Heart left ventricle (tissue), 16 donors: ENCODE measurements around the gene B4GALNT3. TPM values are rescaled to one million over a fixed set of nuclear protein-coding genes. Genes with fewer than 3 reads are reported as not detected.

Experiments used
- ATAC-seq, 4 donors: fragments of 200-7000 bp; cut with Tn5 transposase; one replicate each; pipeline ENCODE4 v1.9.1; 2020 to 2022; ENCODE audit warnings: moderate library complexity in 4 of 4, mild to moderate bottlenecking in 3 of 4, moderate number of reproducible peaks in 1 of 4
- DNase-seq, 5 donors: peaks; one replicate each; pipeline ENCODE4 v3.0.0-alpha.2; 2020
- H3K27ac ChIP-seq, 12 donors: fragments of 200-600 bp; sonication (generic) in 4 of 12; one replicate each; pipeline versions ENCODE4 v1.5.0 to v1.8.0; 2016 to 2022; ENCODE audit warnings: mild to moderate bottlenecking in 2 of 12
- H3K27me3 ChIP-seq, 9 donors: fragments of 200-600 bp; sonication (generic) in 2 of 9; one replicate each; pipeline versions ENCODE4 v1.5.1 to v1.8.0; 2016 to 2022; ENCODE audit warnings: mild to moderate bottlenecking in 3 of 9
- H3K36me3 ChIP-seq, 9 donors: fragments of 200-600 bp; sonication (generic) in 2 of 9; one replicate each; pipeline versions ENCODE4 v1.5.0 to v1.8.0; 2018 to 2022; ENCODE audit warnings: mild to moderate bottlenecking in 2 of 9
- H3K4me1 ChIP-seq, 12 donors: fragments of 200-600 bp; sonication (generic) in 4 of 12; one replicate each; pipeline versions ENCODE4 v1.5.0 to v1.8.0; 2016 to 2022; ENCODE audit warnings: mild to moderate bottlenecking in 3 of 12
- H3K4me3 ChIP-seq, 12 donors: fragments of 200-600 bp; sonication (generic) in 4 of 12; one replicate each; pipeline versions ENCODE4 v1.5.0 to v1.8.0; 2017 to 2022; ENCODE audit warnings: mild to moderate bottlenecking in 9 of 12, moderate library complexity in 4 of 12
- H3K9me3 ChIP-seq, 12 donors: fragments of 200-600 bp; sonication (generic) in 4 of 12; one replicate each; pipeline versions ENCODE4 v1.5.0 to v1.8.0; 2016 to 2022; ENCODE audit warnings: mild to moderate bottlenecking in 1 of 12
- POLR2A ChIP-seq, 2 donors: fragments of 450-650 bp; IDR thresholded peaks; one replicate each; pipeline ENCODE4 v1.6.1; 2017; ENCODE audit warnings: antibody characterized with exemption in 2 of 2, mild to moderate bottlenecking in 2 of 2, moderate library complexity in 2 of 2
- WGBS, 4 donors: extraction: QIAGEN DNeasy Blood & Tissue Kit in 2 of 4; methylation state at CpG; one replicate each; pipeline versions ENCODE4 v1.1.5 to v1.1.7; 2013 to 2018; 5-methylcytosine and 5-hydroxymethylcytosine counted together
- intact Hi-C, 10 donors: fragments of 100-400 bp; cut with DNase I; formaldehyde crosslinking; loops; one replicate each; pipeline versions ENCODE4 v1.11.1 to v1.14.2; 2022
- polyA plus RNA-seq, 2 donors: library from polyadenylated mRNA; stranded (reverse); fragments of 200-250 nt; gene quantifications; one replicate each; pipeline ENCODE4 v1.2.3, GENCODE V29; 2013
- total RNA-seq, 9 donors: library from RNA; depleted of rRNA in 2 of 9; stranded (reverse); fragments of >200 nt in 2 of 9; fragmentation: NEBNext Ultra II Directional in 3 of 9; extraction: Animal tissue kit (Norgen Biotek cat#: 25700) in 3 of 9; gene quantifications; one replicate each; pipeline versions ENCODE4 v1.1.0 to v1.2.4, GENCODE V29; 2016 to 2023
- TF ChIP-seq, protein P1 (sequence below), 12 donors: fragments of 200-600 bp; sonication (generic) in 4 of 12; IDR thresholded peaks; one replicate each; pipeline versions ENCODE4 v1.5.0 to v1.8.0; 2018 to 2022; ENCODE audit warnings: antibody characterized with exemption in 12 of 12, mild to moderate bottlenecking in 5 of 12
- donor health status: ischemic (EF 13 %, LVEDD 7.1; RV severe dilation, severe dysfunction).
- donor health status: healthy with polysubstance abuse.
- donor health status: DM: no; HTN: yes; CAD: no.
- donor health status: DM: no; HTN: no; CAD: no.
- donor health status: ischemic (EF 25% LVEDD 6.9; RV normal size, moderate dysfunction).
- donor health status: ischemic (EF 25% LVEDD 5.7; RV mildly dilated, moderate dysfunction).
- donor health status: healthy.
- donor health status: DM: yes; HTN: yes; CAD: no.
- donor health status: ischemic (EF 35%, LVEDD 5.7; RV mildly dilated, moderate dysfunction).
- donor health status: nonischemic (EF 11% LVEDD 7.7; RV severe dilation, severe dysfunction).
- donor health status: DM: yes; HTN: yes; CAD: no.
- donor health status: PGD.
- donor health status: ischemic (EF 29% LVEDD 5.4; RV normal size, mild dysfunction).
- donor health status: nonischemic (EF 23%, LVEDD 6.1; RV moderate dilation, normal function).

The B4GALNT3 gene
- total and polyA plus RNA-seq, 11 donors: 19.3 to 59.4 (median 34.1) TPM

GRCh38 chr12:579420-580110 is 119.8 kb downstream of the B4GALNT3 start:
- Histone ChIP-seq H3K9me3 (peaks cover 0 to 1% (median 0%) of the 10 kb centered on the region in 12 donors), H3K4me1 (peaks cover 10 to 64% (median 33%) of the 10 kb centered on the region in 12 donors), H3K36me3 (no peaks in the 10 kb centered on the region), H3K27me3 (no peaks in the 10 kb centered on the region), H3K27ac (peak overlapping the region in 9 of 12 donors; percentile 11 to 67 (median 31)), H3K4me3 (no peak overlapping the region)
- TF ChIP-seq, protein P1, sequence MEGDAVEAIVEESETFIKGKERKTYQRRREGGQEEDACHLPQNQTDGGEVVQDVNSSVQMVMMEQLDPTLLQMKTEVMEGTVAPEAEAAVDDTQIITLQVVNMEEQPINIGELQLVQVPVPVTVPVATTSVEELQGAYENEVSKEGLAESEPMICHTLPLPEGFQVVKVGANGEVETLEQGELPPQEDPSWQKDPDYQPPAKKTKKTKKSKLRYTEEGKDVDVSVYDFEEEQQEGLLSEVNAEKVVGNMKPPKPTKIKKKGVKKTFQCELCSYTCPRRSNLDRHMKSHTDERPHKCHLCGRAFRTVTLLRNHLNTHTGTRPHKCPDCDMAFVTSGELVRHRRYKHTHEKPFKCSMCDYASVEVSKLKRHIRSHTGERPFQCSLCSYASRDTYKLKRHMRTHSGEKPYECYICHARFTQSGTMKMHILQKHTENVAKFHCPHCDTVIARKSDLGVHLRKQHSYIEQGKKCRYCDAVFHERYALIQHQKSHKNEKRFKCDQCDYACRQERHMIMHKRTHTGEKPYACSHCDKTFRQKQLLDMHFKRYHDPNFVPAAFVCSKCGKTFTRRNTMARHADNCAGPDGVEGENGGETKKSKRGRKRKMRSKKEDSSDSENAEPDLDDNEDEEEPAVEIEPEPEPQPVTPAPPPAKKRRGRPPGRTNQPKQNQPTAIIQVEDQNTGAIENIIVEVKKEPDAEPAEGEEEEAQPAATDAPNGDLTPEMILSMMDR (IDR thresholded peaks at IDR 0.05): no peak
- TF ChIP-seq POLR2A (IDR thresholded peaks at IDR 0.05): no peak
- 59 to 67% (median 63%) methylated on average over 9 of the region's 9 CpGs for WGBS, 4 donors
- intact Hi-C loops: loop anchor here in 9 of 10 donors (2.0 to 10.0 kb wide), 11 partner anchors 48 to 1025 kb away; partner anchors contain the start of genes FBXL14 (in 1 of the 9) and WNK1 (in 1 of the 9)
- ATAC-seq: no peak
- no peak for DNase-seq

GRCh38 chr12:580813-581212 is 121.1 kb downstream of the B4GALNT3 start:
- TF ChIP-seq, protein P1 (IDR thresholded peaks at IDR 0.05): no peak
- no peaks in the 10 kb centered on the region for H3K9me3 ChIP-seq
- WGBS, 4 donors: 89 to 98% (median 94%) methylated on average over 4 of the region's 4 CpGs
- H3K4me1 ChIP-seq: peaks cover 6 to 53% (median 26%) of the 10 kb centered on the region in 12 donors
- H3K4me3 ChIP-seq: no peak overlapping the region
- H3K27ac ChIP-seq: peak overlapping the region in 4 of 12 donors; percentile 47 to 81 (median 64)
- ATAC-seq (no peak), DNase-seq (no peak)
- no peaks in the 10 kb centered on the region for H3K27me3 ChIP-seq
- intact Hi-C loops: no loop called here
- H3K36me3 ChIP-seq: no peaks in the 10 kb centered on the region

DNA sequence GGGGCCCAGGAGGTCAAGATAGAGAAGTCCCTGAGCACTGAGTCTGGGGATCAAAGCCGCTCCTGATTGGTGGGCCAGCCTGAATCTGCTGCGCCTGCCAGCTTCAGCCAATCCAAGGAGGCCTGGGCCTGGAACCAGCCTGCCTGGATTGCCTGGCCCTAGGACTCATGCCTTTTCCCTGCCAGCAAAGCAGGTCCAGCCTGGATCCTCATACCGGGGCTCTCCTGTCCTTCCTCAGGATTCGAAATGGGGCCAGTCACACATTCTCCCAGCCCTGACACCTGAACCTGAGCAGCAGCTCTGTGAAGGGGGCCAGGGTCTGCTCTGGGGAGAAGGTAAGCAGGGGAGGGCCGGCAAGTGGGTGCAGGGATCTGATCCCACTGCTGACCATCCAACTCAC is 121.6 kb downstream of the B4GALNT3 start:
- ATAC-seq: peak in 3 of 4 donors; percentile 21 to 43 (median 32)
- H3K9me3 ChIP-seq: no peaks in the 10 kb centered on the region
- peaks cover 4 to 48% (median 22%) of the 10 kb centered on the region in 12 donors for H3K4me1 ChIP-seq
- peak in 2 of 5 donors; percentile 60 to 63 for DNase-seq
- TF ChIP-seq POLR2A (IDR thresholded peaks at IDR 0.05): no peak
- TF ChIP-seq, protein P1 (IDR thresholded peaks at IDR 0.05): no peak
- H3K27me3 ChIP-seq: no peaks in the 10 kb centered on the region
- H3K27ac ChIP-seq: peak overlapping the region in 8 of 12 donors; percentile 19 to 82 (median 54)
- 80 to 84% (median 84%) methylated on average over 5 of the region's 5 CpGs for whole genome bisulfite sequencing, 4 donors
- no peaks in the 10 kb centered on the region for H3K36me3 ChIP-seq
- intact Hi-C loops: no loop called here
- no peak overlapping the region for H3K4me3 ChIP-seq

- Histone ChIP-seq H3K36me3 (no peaks in the 10 kb centered on the region), H3K9me3 (no peaks in the 10 kb centered on the region), H3K27me3 (no peaks in the 10 kb centered on the region), H3K4me3 (no peak overlapping the region), H3K27ac (peak overlapping the region in 7 of 12 donors; percentile 19 to 82 (median 62)), H3K4me1 (peaks cover 4 to 44% (median 18%) of the 10 kb centered on the region in 12 donors)
- DNase-seq: peak in 2 of 5 donors; percentile 25 to 29
- WGBS, 4 donors: 57 to 71% (median 61%) methylated on average over 9 of the region's 9 CpGs
- intact Hi-C loops: no loop called here
- no peak for TF ChIP-seq POLR2A (IDR thresholded peaks at IDR 0.05)
- TF ChIP-seq, protein P1 (IDR thresholded peaks at IDR 0.05): no peak
- no peak for ATAC-seq
Observed at GRCh38 chr12:581746-582145, 122.0 kb downstream of the B4GALNT3 start.
